Endothelial cell of umbilical vein (primary cell): Measurements from ENCODE around the gene SH3BP5.

Experiments used
- CTCF ChIP-seq, 2 donors: IDR thresholded peaks; 1 replicate in 1 of 2; 2 replicates in 1 of 2; pipeline ENCODE4 v1.5.1; 2011; ENCODE audit warnings: low read length in 2 of 2, mild to moderate bottlenecking in 2 of 2, moderate library complexity in 2 of 2, control low read depth in 1 of 2, inconsistent platforms in 1 of 2, low read depth in 1 of 2; ENCODE audit not compliant: insufficient read depth in 1 of 2; ENCODE audit errors: extremely low read depth in 1 of 2
- MYC ChIP-seq: IDR thresholded peaks from one replicate; pipeline ENCODE4 v1.6.1; 2011; ENCODE audit warnings: mild to moderate bottlenecking, low read depth, low read length
- POLR2A ChIP-seq: IDR thresholded peaks from 2 replicates; pipeline ENCODE4 v1.6.1; 2012; ENCODE audit warnings: low read depth, mild to moderate bottlenecking, control low read depth, low read length
- POLR2AphosphoS5 ChIP-seq: IDR thresholded peaks from 2 replicates; pipeline ENCODE4 v1.6.1; 2012; ENCODE audit warnings: low read depth, mild to moderate bottlenecking, control low read depth, low read length, moderate library complexity; ENCODE audit not compliant: insufficient read depth
- TF ChIP-seq, protein P1 (sequence below): IDR thresholded peaks from 2 replicates; pipeline ENCODE4 v1.6.1; 2011; ENCODE audit not compliant: insufficient read depth, insufficient read length

GRCh38 chr3:15345066-15345607 is 12.8 kb upstream of the SH3BP5 start:
- TF ChIP-seq, protein P1, sequence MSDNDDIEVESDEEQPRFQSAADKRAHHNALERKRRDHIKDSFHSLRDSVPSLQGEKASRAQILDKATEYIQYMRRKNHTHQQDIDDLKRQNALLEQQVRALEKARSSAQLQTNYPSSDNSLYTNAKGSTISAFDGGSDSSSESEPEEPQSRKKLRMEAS: no peak
- TF ChIP-seq CTCF (IDR thresholded peaks at IDR 0.05; ENCODE audit: extremely low read depth in 1 of 2, insufficient read depth in 1 of 2, low read depth in 1 of 2, low read length in 2 of 2): no peak
- TF ChIP-seq POLR2AphosphoS5: no peak
- no peak for TF ChIP-seq MYC
- TF ChIP-seq POLR2A: no peak
